K562 (cell line): Measurements from ENCODE around the gene CCDC87. TPM values are rescaled to one million over a fixed set of nuclear protein-coding genes. Genes with fewer than 3 reads are reported as not detected.
A peak's percentile ranks its signal among the peaks of the same experiment; 100 is the strongest.

ENCODE experiments used
- FOXJ3 ChIP-seq: sonication (generic); formaldehyde crosslinking; IDR thresholded peaks from 2 replicates; pipeline ENCODE4 v1.4.0; 2020; ENCODE audit warnings: mild to moderate bottlenecking, missing genetic modification reagents
- IRF2 ChIP-seq: sonication (generic); formaldehyde crosslinking; IDR thresholded peaks from 2 replicates; pipeline ENCODE4 v1.8.1; 2022; ENCODE audit warnings: mild to moderate bottlenecking, missing genetic modification reagents
- JUND ChIP-seq, 2 experiments: IDR thresholded peaks; 2 replicates in 1 of 2; 3 replicates in 1 of 2; pipeline ENCODE4 v1.6.1; 2011; ENCODE audit warnings: borderline replicate concordance in 2 of 2, low read depth in 2 of 2, low read length in 2 of 2, improper control_type of control experiment in 1 of 2, missing biosample characterization in 1 of 2, missing genetic modification characterization in 1 of 2, missing genetic modification reagents in 1 of 2
- KLF13 ChIP-seq: fragments of 450-650 bp; IDR thresholded peaks from 2 replicates; pipeline ENCODE4 v1.6.1; 2016; ENCODE audit warnings: missing genetic modification characterization, low read depth, mild to moderate bottlenecking, missing compliant biosample characterization, moderate library complexity, borderline replicate concordance
- MEF2A ChIP-seq: IDR thresholded peaks from 2 replicates; pipeline ENCODE4 v1.6.1; 2011; ENCODE audit warnings: low read depth, mild to moderate bottlenecking, low read length, moderate library complexity; ENCODE audit not compliant: control insufficient read depth
- PML ChIP-seq: IDR thresholded peaks from 2 replicates; pipeline ENCODE4 v1.6.1; 2012; ENCODE audit warnings: low read length, inconsistent platforms
- RBFOX2 ChIP-seq: fragments of 200-400 bp; formaldehyde crosslinking; IDR thresholded peaks from 2 replicates; pipeline ENCODE4 v1.6.1; 2017; ENCODE audit warnings: low read depth, mild to moderate bottlenecking, low read length, moderate library complexity
- SAFB ChIP-seq: fragments of 200-400 bp; formaldehyde crosslinking; IDR thresholded peaks from 2 replicates; pipeline ENCODE4 v1.6.1; 2017; ENCODE audit warnings: low read depth, low read length, borderline replicate concordance
- SAP30 ChIP-seq: fragments of 200-600 bp; sonication (generic); IDR thresholded peaks from 2 replicates; pipeline ENCODE4 v1.6.1; 2012; ENCODE audit warnings: borderline replicate concordance, low read depth, mild to moderate bottlenecking, moderate library complexity, low read length, control low read depth, inconsistent platforms; ENCODE audit not compliant: insufficient read depth, poor library complexity, severe bottlenecking
- SRSF1 ChIP-seq: fragments of 200-400 bp; formaldehyde crosslinking; IDR thresholded peaks from 2 replicates; pipeline ENCODE4 v1.6.1; 2017; ENCODE audit warnings: mild to moderate bottlenecking, low read depth, low read length, moderate library complexity
- TBL1XR1 ChIP-seq, 2 experiments: IDR thresholded peaks; 2 replicates each; pipeline ENCODE4 v1.6.1; 2012; ENCODE audit warnings: improper control_type of control experiment in 2 of 2, low read length in 2 of 2, mild to moderate bottlenecking in 1 of 2
- ZFP36 ChIP-seq: fragments of 150-350 bp; IDR thresholded peaks from 2 replicates; pipeline ENCODE4 v1.6.1; 2018; ENCODE audit warnings: low read length, low read depth; ENCODE audit not compliant: partially characterized antibody
- ZNF239 ChIP-seq: fragments of 250-450 bp; sonication (Bioruptor Pico); IDR thresholded peaks from 2 replicates; pipeline ENCODE4 v1.4.0; 2020; ENCODE audit warnings: mild to moderate bottlenecking
- ZNF3 ChIP-seq: fragments of 250-450 bp; sonication (Bioruptor Pico); IDR thresholded peaks from 2 replicates; pipeline ENCODE4 v1.5.0; 2021; ENCODE audit warnings: mild to moderate bottlenecking, moderate library complexity
- ZNF639 ChIP-seq, 2 experiments: fragments of 200-800 bp in 1 of 2; sonication (Bioruptor generic) in 1 of 2; sonication (generic) in 1 of 2; formaldehyde crosslinking in 1 of 2; IDR thresholded peaks in 1 of 2; conservative IDR thresholded peaks in 1 of 2; 2 replicates each; pipeline versions ENCODE4 v1.5.0 to v1.6.1; 2016 to 2020; ENCODE audit warnings: missing compliant biosample characterization in 1 of 2, missing genetic modification characterization in 1 of 2, missing genetic modification reagents in 1 of 2
- ZNF644 ChIP-seq: fragments of 200-800 bp; sonication (Bioruptor generic); IDR thresholded peaks from 2 replicates; pipeline ENCODE4 v1.6.1; 2016; ENCODE audit warnings: low read depth, missing genetic modification characterization, missing compliant biosample characterization
- ZNF655 ChIP-seq: fragments of 250-450 bp; sonication (Bioruptor Pico); IDR thresholded peaks from 2 replicates; pipeline ENCODE4 v1.5.0; 2021
- polyA plus RNA-seq, 8 experiments: library from polyadenylated mRNA; depleted of rRNA in 4 of 8; stranded (reverse) in 5 of 8; unstranded in 3 of 8; fragments of >200 nt; fragmentation: Nextera tagmentation in 2 of 8; fragmentation: Illumina TruSeq in 1 of 8; extraction: Ambion mirVana in 2 of 8; extraction: Trizol in 1 of 8; gene quantifications; 2 replicates each; pipeline versions ENCODE4 v1.2.1 to v1.2.3, GENCODE V29; 2011 to 2014; ENCODE audit warnings: inconsistent platforms in 1 of 8, missing spikeins in 1 of 8
- total RNA-seq, 7 experiments: library from RNA; depleted of rRNA in 6 of 7; stranded (reverse); fragments of >200 nt in 6 of 7; fragmentation: Illumina TruSeq in 2 of 7; extraction: Trizol in 2 of 7; gene quantifications; 2 replicates each; pipeline versions ENCODE4 v1.2.1 to v1.2.3, GENCODE V29; 2011 to 2021; ENCODE audit warnings: low replicate concordance in 1 of 7
- TF ChIP-seq, protein P1 (sequence below): fragments of 250-450 bp; sonication (Bioruptor Pico); IDR thresholded peaks from 2 replicates; pipeline ENCODE4 v1.5.0; 2020; ENCODE audit warnings: mild to moderate bottlenecking, borderline replicate concordance
- TF ChIP-seq, protein P2 (sequence below): fragments of 250-450 bp; sonication (Bioruptor Pico); IDR thresholded peaks from 2 replicates; pipeline ENCODE4 v1.4.0; 2020; ENCODE audit warnings: mild to moderate bottlenecking

The CCDC87 gene
- total and polyA plus RNA-seq, 9 of the 15 experiments (the other 6 are each of a cell fraction or from before 2014, with no cell fraction given): 0.03 to 0.44 (median 0.15) TPM; not detected in 1

GRCh38 chr11:66592457-66593302 lies at the start of gene CCDC87, which contains the start of gene CCS (continued):
- TF ChIP-seq ZNF655 (CRISPR knock-in tag) (no peak), ZNF3 (CRISPR knock-in tag) (no peak), JUND (IDR thresholded peaks at IDR 0.05; ENCODE audit: borderline replicate concordance, low read depth, low read length) (peak; percentile 26; the same call in 1 of the 2 replicates), JUND (tag; IDR thresholded peaks at IDR 0.05; ENCODE audit: borderline replicate concordance, low read depth, low read length) (peak; percentile 19; the same call in 1 of the 3 replicates), PML (peak; percentile 66; the same call in 1 of the 2 replicates), ZNF639 (CRISPR knock-in tag; conservative IDR thresholded peaks at IDR 0.05 in 1 of 2, IDR thresholded peaks at IDR 0.05 in 1 of 2) (peak in 1 of 2 experiments; percentile 31; a peak in 1 of 4 replicates), TBL1XR1 (IDR thresholded peaks at IDR 0.05; ENCODE audit: low read length in 2 of 2) (peak in 1 of 2 experiments; percentile 10; a peak in 1 of 4 replicates), ZFP36 (no peak), SAP30 (peak; percentile 74), RBFOX2 (peak; percentile 96), KLF13 (tag) (no peak), ZNF644 (tag) (no peak), SAFB (no peak), IRF2 (CRISPR knock-in tag) (no peak), FOXJ3 (no peak), ZNF239 (no peak), SRSF1 (no peak), MEF2A (no peak)
- TF ChIP-seq, protein P1, sequence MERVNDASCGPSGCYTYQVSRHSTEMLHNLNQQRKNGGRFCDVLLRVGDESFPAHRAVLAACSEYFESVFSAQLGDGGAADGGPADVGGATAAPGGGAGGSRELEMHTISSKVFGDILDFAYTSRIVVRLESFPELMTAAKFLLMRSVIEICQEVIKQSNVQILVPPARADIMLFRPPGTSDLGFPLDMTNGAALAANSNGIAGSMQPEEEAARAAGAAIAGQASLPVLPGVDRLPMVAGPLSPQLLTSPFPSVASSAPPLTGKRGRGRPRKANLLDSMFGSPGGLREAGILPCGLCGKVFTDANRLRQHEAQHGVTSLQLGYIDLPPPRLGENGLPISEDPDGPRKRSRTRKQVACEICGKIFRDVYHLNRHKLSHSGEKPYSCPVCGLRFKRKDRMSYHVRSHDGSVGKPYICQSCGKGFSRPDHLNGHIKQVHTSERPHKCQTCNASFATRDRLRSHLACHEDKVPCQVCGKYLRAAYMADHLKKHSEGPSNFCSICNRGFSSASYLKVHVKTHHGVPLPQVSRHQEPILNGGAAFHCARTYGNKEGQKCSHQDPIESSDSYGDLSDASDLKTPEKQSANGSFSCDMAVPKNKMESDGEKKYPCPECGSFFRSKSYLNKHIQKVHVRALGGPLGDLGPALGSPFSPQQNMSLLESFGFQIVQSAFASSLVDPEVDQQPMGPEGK (CRISPR knock-in tag): no peak
- TF ChIP-seq, protein P2, sequence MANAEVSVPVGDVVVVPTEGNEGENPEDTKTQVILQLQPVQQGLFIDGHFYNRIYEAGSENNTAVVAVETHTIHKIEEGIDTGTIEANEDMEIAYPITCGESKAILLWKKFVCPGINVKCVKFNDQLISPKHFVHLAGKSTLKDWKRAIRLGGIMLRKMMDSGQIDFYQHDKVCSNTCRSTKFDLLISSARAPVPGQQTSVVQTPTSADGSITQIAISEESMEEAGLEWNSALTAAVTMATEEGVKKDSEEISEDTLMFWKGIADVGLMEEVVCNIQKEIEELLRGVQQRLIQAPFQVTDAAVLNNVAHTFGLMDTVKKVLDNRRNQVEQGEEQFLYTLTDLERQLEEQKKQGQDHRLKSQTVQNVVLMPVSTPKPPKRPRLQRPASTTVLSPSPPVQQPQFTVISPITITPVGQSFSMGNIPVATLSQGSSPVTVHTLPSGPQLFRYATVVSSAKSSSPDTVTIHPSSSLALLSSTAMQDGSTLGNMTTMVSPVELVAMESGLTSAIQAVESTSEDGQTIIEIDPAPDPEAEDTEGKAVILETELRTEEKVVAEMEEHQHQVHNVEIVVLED: no peak; the same call in 1 of the 2 replicates
